ENCODE data around the gene CCM2. TPM values are rescaled to one million over a fixed set of nuclear protein-coding genes. Genes with fewer than 3 reads are reported as not detected.

CCM2 gene
- total and polyA plus RNA-seq, 7 donors: 33.3 to 110 (median 49.9) TPM

- 67 to 75% (median 73%) methylated on average over 15 of the region's 15 CpGs for WGBS, 3 donors
- Histone ChIP-seq H3K4me3 (no peak overlapping the region), H3K9me3 (no peaks in the 10 kb centered on the region), H3K36me3 (ENCODE audit: insufficient read depth in 1 of 2, low read depth in 1 of 2) (peaks cover 0 to 89% of the 10 kb centered on the region in 2 donors), H3K27ac (no peak overlapping the region), H3K27me3 (ENCODE audit: insufficient read depth in 3 of 3, low read length in 2 of 3) (no peaks in the 10 kb centered on the region), H3K4me1 (no peaks in the 10 kb centered on the region)
- intact Hi-C loops (cut with DNase I): no loop called here
- DNase-seq (no peak), ATAC-seq (peak in 2 of 4 donors; percentile 15 to 21)
- TF ChIP-seq CTCF (IDR thresholded peaks at IDR 0.05): no peak
These were observed 74.0 kb downstream of the CCM2 start for GRCh38 chr7:45073786-45074527.

GRCh38 chr7:45074528-45075354, 74.7 kb downstream of the CCM2 start:
- no peak for TF ChIP-seq CTCF (IDR thresholded peaks at IDR 0.05)
- intact Hi-C loops (cut with DNase I): no loop called here
- ATAC-seq (no peak), DNase-seq (no peak)
- no peak overlapping the region for H3K4me3 ChIP-seq
- H3K27ac ChIP-seq: no peak overlapping the region
- no peaks in the 10 kb centered on the region for H3K27me3 ChIP-seq (ENCODE audit: insufficient read depth in 3 of 3, low read length in 2 of 3)
- 85 to 90% (median 90%) methylated on average over 16 of the region's 16 CpGs for WGBS, 3 donors
- no peaks in the 10 kb centered on the region for H3K4me1 ChIP-seq
- H3K36me3 ChIP-seq (ENCODE audit: insufficient read depth in 1 of 2, low read depth in 1 of 2): peaks cover 0 to 82% of the 10 kb centered on the region in 2 donors
- no peaks in the 10 kb centered on the region for H3K9me3 ChIP-seq

- Histone ChIP-seq H3K36me3 (ENCODE audit: insufficient read depth in 1 of 2, low read depth in 1 of 2) (peaks cover 0 to 76% of the 10 kb centered on the region in 2 donors), H3K4me1 (no peaks in the 10 kb centered on the region), H3K27ac (no peak overlapping the region), H3K27me3 (ENCODE audit: insufficient read depth in 3 of 3, low read length in 2 of 3) (no peaks in the 10 kb centered on the region), H3K9me3 (no peaks in the 10 kb centered on the region), H3K4me3 (no peak overlapping the region)
- ATAC-seq (no peak), DNase-seq (no peak)
- intact Hi-C loops (cut with DNase I): no loop called here
- no peak for TF ChIP-seq CTCF (IDR thresholded peaks at IDR 0.05)
- 82 to 92% (median 87%) methylated on average over 1 of the region's 1 CpG for WGBS, 3 donors
These were observed 75.3 kb downstream of the CCM2 start for GRCh38 chr7:45075355-45075644.

- Histone ChIP-seq H3K27me3 (ENCODE audit: insufficient read depth in 3 of 3, low read length in 2 of 3) (no peaks in the 10 kb centered on the region), H3K36me3 (ENCODE audit: insufficient read depth in 1 of 2, low read depth in 1 of 2) (peaks cover 0 to 68% of the 10 kb centered on the region in 2 donors), H3K9me3 (no peaks in the 10 kb centered on the region), H3K27ac (no peak overlapping the region), H3K4me1 (no peaks in the 10 kb centered on the region), H3K4me3 (no peak overlapping the region)
- no peak for TF ChIP-seq CTCF (IDR thresholded peaks at IDR 0.05)
- DNase-seq (no peak), ATAC-seq (no peak)
- intact Hi-C loops (cut with DNase I): no loop called here
- WGBS, 3 donors: 90 to 92% (median 92%) methylated on average over 33 to 35 of the region's 35 CpGs
These were observed 76.1 kb downstream of the CCM2 start for GRCh38 chr7:45075871-45076796.
